Right lobe of liver (tissue), 6 donors: ENCODE data around the gene GABRA5. TPM values are rescaled to one million over a fixed set of nuclear protein-coding genes. Genes with fewer than 3 reads are reported as not detected.

ENCODE experiments used
- ATAC-seq, 4 donors: fragments of 200-7000 bp; cut with Tn5 transposase; one replicate each; pipeline ENCODE4 v1.9.1; 2020; ENCODE audit warnings: mild to moderate bottlenecking in 4 of 4, moderate library complexity in 4 of 4
- DNase-seq, 3 donors: peaks; one replicate each; pipeline ENCODE4 v3.0.0-alpha.2; 2020
- H3K27ac ChIP-seq, 3 donors: fragments of 200-600 bp; one replicate each; pipeline ENCODE4 v1.8.0; 2022
- H3K27me3 ChIP-seq, 2 donors: fragments of 200-600 bp; one replicate each; pipeline ENCODE4 v1.8.0; 2022
- H3K36me3 ChIP-seq, 4 donors: fragments of 200-600 bp; sonication (generic) in 1 of 4; one replicate each; pipeline versions ENCODE4 v1.5.1 to v1.8.0; 2017 to 2022; ENCODE audit warnings: control low read depth in 1 of 4
- H3K4me1 ChIP-seq, 4 donors: fragments of 200-600 bp; sonication (generic) in 1 of 4; one replicate each; pipeline versions ENCODE4 v1.5.1 to v1.8.0; 2017 to 2022; ENCODE audit warnings: control low read depth in 1 of 4
- H3K4me3 ChIP-seq, 3 donors: fragments of 200-600 bp; one replicate each; pipeline ENCODE4 v1.8.0; 2022
- H3K9me3 ChIP-seq, 4 donors: fragments of 200-600 bp; sonication (generic) in 1 of 4; one replicate each; pipeline versions ENCODE4 v1.5.1 to v1.8.0; 2017 to 2022; ENCODE audit warnings: control low read depth in 1 of 4
- POLR2A ChIP-seq: fragments of 450-650 bp; IDR thresholded peaks from one replicate; pipeline ENCODE4 v1.6.1; 2017; ENCODE audit warnings: antibody characterized with exemption, mild to moderate bottlenecking
- WGBS: methylation state at CpG from one replicate; pipeline ENCODE4 v1.1.6; 2018; ENCODE audit warnings: low coverage, low lambda C conversion rate; ENCODE audit not compliant: insufficient coverage; ENCODE audit errors: missing lambda C conversion rate; 5-methylcytosine and 5-hydroxymethylcytosine counted together
- intact Hi-C, 2 donors: fragments of 100-400 bp; cut with DNase I; formaldehyde crosslinking; loops; one replicate each; pipeline versions ENCODE4 v1.11.2 to v1.14.1; 2022
- total RNA-seq, 6 experiments: library from RNA; depleted of rRNA in 2 of 6; stranded (reverse); fragments of >200 nt in 2 of 6; fragmentation: NEBNext Ultra II Directional in 3 of 6; extraction: Animal tissue kit (Norgen Biotek cat#: 25700) in 3 of 6; gene quantifications; one replicate each; pipeline versions ENCODE4 v1.1.0 to v1.2.4, GENCODE V29; 2016 to 2023
- TF ChIP-seq, protein P1 (sequence below), 4 donors: fragments of 200-600 bp in 3 of 4; fragments of 450-650 bp in 1 of 4; IDR thresholded peaks; one replicate each; pipeline versions ENCODE4 v1.5.1 to v1.8.0; 2016 to 2022; ENCODE audit warnings: antibody characterized with exemption in 4 of 4, mild to moderate bottlenecking in 2 of 4
- donor health status: DM: no; HTN: yes; CAD: no.
- donor health status: DM: no; HTN: no; CAD: no.
- donor health status: DM: no; HTN: no; CAD: no.
- donor health status: DM: no; HTN: yes; CAD: no.
- donor health status: DM: no; HTN: yes; CAD: no.

GABRA5 gene
- total RNA-seq, 6 experiments from 2014 or later = not detected

DNA sequence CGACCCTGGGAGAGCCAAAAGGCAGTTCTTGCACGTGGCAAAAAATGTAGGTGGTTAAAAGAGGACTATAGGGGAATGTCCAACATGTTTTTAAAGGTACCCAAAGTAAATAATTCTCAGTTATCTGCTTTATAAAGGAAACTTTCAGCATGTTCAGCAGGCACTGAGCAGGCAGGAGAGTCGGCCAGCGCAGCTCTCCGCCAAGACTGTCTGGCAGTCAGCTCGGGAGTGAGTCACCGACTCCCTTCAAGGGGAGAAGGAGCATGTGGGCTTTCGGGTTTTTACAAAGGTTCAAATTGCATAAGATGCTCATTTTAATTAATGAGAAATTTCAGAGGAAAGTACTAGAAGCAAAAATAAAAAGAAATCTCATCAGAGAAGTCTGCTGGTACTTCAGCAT lies 7.0 kb downstream of the GABRA5 start:
- no peak for ATAC-seq

GRCh38 chr15:26874774-26875475 lies 8.1 kb downstream of the GABRA5 start:
- intact Hi-C loops = no loop called here
- DNase-seq (no peak), ATAC-seq (no peak)
- Histone ChIP-seq H3K4me1 (no peaks in the 10 kb centered on the region), H3K27me3 (no peaks in the 10 kb centered on the region), H3K4me3 (no peak overlapping the region), H3K27ac (no peak overlapping the region), H3K36me3 (no peaks in the 10 kb centered on the region), H3K9me3 (no peaks in the 10 kb centered on the region)
- TF ChIP-seq, protein P1, sequence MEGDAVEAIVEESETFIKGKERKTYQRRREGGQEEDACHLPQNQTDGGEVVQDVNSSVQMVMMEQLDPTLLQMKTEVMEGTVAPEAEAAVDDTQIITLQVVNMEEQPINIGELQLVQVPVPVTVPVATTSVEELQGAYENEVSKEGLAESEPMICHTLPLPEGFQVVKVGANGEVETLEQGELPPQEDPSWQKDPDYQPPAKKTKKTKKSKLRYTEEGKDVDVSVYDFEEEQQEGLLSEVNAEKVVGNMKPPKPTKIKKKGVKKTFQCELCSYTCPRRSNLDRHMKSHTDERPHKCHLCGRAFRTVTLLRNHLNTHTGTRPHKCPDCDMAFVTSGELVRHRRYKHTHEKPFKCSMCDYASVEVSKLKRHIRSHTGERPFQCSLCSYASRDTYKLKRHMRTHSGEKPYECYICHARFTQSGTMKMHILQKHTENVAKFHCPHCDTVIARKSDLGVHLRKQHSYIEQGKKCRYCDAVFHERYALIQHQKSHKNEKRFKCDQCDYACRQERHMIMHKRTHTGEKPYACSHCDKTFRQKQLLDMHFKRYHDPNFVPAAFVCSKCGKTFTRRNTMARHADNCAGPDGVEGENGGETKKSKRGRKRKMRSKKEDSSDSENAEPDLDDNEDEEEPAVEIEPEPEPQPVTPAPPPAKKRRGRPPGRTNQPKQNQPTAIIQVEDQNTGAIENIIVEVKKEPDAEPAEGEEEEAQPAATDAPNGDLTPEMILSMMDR (IDR thresholded peaks at IDR 0.05) = no peak
- TF ChIP-seq POLR2A = no peak
- 33% methylated on average over 6 of the region's 6 CpGs for WGBS

More for the DNA sequence above, 7.0 kb downstream of the GABRA5 start:
- WGBS = 37% methylated on average over 8 of the region's 8 CpGs
- H3K4me1 ChIP-seq = no peaks in the 10 kb centered on the region
- H3K27ac ChIP-seq = no peak overlapping the region
- H3K4me3 ChIP-seq = no peak overlapping the region
- no peaks in the 10 kb centered on the region for H3K9me3 ChIP-seq
- intact Hi-C loops = no loop called here
- no peak for DNase-seq
- no peaks in the 10 kb centered on the region for H3K27me3 ChIP-seq
- TF ChIP-seq, protein P1 (IDR thresholded peaks at IDR 0.05) = no peak
- no peak for TF ChIP-seq POLR2A
- no peaks in the 10 kb centered on the region for H3K36me3 ChIP-seq

DNA sequence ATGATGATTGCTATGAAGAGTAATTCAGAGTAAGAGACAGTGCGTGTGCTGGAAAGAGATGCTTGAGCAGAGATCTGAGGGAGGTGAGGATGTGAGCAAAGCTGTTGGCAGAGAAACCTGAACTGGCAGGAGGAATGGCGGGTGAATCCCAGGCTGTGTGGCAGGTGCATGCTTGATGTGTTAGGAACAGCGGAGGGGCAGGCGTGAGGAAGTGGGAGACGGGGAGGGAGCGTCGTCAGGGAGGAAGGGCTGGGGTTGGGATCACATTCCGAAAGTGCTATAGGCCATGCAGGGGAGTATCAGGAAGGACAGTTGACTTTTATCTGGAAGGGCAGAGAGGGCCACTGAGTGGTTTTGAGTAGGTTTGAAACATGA lies 8.6 kb downstream of the GABRA5 start:
- H3K4me1 ChIP-seq = no peaks in the 10 kb centered on the region
- no peaks in the 10 kb centered on the region for H3K9me3 ChIP-seq
- no peaks in the 10 kb centered on the region for H3K36me3 ChIP-seq
- H3K4me3 ChIP-seq = no peak overlapping the region
- H3K27ac ChIP-seq = no peak overlapping the region
- intact Hi-C loops = no loop called here
- TF ChIP-seq, protein P1 (IDR thresholded peaks at IDR 0.05) = no peak
- TF ChIP-seq POLR2A = no peak
- H3K27me3 ChIP-seq = no peaks in the 10 kb centered on the region
- DNase-seq (no peak), ATAC-seq (no peak)
- WGBS = 41% methylated on average over 8 of the region's 8 CpGs

GRCh38 chr15:26877831-26878230 lies 11.0 kb downstream of the GABRA5 start:
- no peaks in the 10 kb centered on the region for H3K36me3 ChIP-seq
- H3K27me3 ChIP-seq = no peaks in the 10 kb centered on the region
- no peak for TF ChIP-seq POLR2A
- TF ChIP-seq, protein P1 (IDR thresholded peaks at IDR 0.05) = no peak
- 71% methylated on average over 9 of the region's 10 CpGs for WGBS
- H3K4me1 ChIP-seq = no peaks in the 10 kb centered on the region
- H3K4me3 ChIP-seq = no peak overlapping the region
- no peak overlapping the region for H3K27ac ChIP-seq
- intact Hi-C loops = no loop called here
- no peak for ATAC-seq
- no peaks in the 10 kb centered on the region for H3K9me3 ChIP-seq
- DNase-seq = no peak

GRCh38 chr15:26879706-26880105 lies 12.8 kb downstream of the GABRA5 start:
- no peak for ATAC-seq
- H3K36me3 ChIP-seq = no peaks in the 10 kb centered on the region

More at GRCh38 chr15:26879706-26880105, 12.8 kb downstream of the GABRA5 start:
- intact Hi-C loops = no loop called here
- TF ChIP-seq POLR2A = no peak
- TF ChIP-seq, protein P1 (IDR thresholded peaks at IDR 0.05) = no peak
- Histone ChIP-seq H3K27ac (no peak overlapping the region), H3K27me3 (no peaks in the 10 kb centered on the region), H3K4me1 (no peaks in the 10 kb centered on the region), H3K9me3 (no peaks in the 10 kb centered on the region), H3K4me3 (no peak overlapping the region)
- 44% methylated on average over 1 of the region's 2 CpGs for WGBS
- DNase-seq = no peak
